Measurements from ENCODE around the gene TADA2A. TPM values are rescaled to one million over a fixed set of nuclear protein-coding genes. Genes with fewer than 3 reads are reported as not detected.

Gene TADA2A
- total and polyA plus RNA-seq, 2 experiments from 2014 or later, result 8.4 to 18.3 TPM

- H3K79me2 ChIP-seq, result no peaks in the 10 kb centered on the region
- no peak for DNase-seq (ENCODE audit: low spot score)
- no peaks in the 10 kb centered on the region for H4K20me1 ChIP-seq (ENCODE audit: insufficient read depth, poor library complexity, severe bottlenecking)
- H3K4me3 ChIP-seq, result no peak overlapping the region
- H3K4me2 ChIP-seq, result no peak overlapping the region
- no peaks in the 10 kb centered on the region for H3K36me3 ChIP-seq (replicated peaks; ENCODE audit: insufficient read depth, low read depth)
- no peaks in the 10 kb centered on the region for H3K4me1 ChIP-seq (ENCODE audit: insufficient read depth)
- TF ChIP-seq EZH2 (IDR thresholded peaks at IDR 0.05; ENCODE audit: borderline replicate concordance), result no peak
- no peaks in the 10 kb centered on the region for H3K27me3 ChIP-seq
- H3K9me2 ChIP-seq (replicated peaks; ENCODE audit: insufficient read depth), result no peaks in the 10 kb centered on the region
- H3K27ac ChIP-seq, result peak overlapping the region; percentile 28
- no peak overlapping the region for H2AFZ ChIP-seq
- H3K9me3 ChIP-seq (ENCODE audit: low read depth), result no peaks in the 10 kb centered on the region
Measured at GRCh38 chr17:37385474-37385990, 21.2 kb upstream of the TADA2A start.

GRCh38 chr17:37386462-37386861 lies 20.2 kb upstream of the TADA2A start:
- DNase-seq (ENCODE audit: low spot score), result no peak
- Histone ChIP-seq H4K20me1 (ENCODE audit: insufficient read depth, poor library complexity, severe bottlenecking) (no peaks in the 10 kb centered on the region), H3K27me3 (no peaks in the 10 kb centered on the region), H3K9me3 (ENCODE audit: low read depth) (no peaks in the 10 kb centered on the region), H3K27ac (no peak overlapping the region), H3K4me1 (ENCODE audit: insufficient read depth) (peaks cover 7% of the 10 kb centered on the region), H2AFZ (no peak overlapping the region), H3K4me3 (no peak overlapping the region), H3K4me2 (no peak overlapping the region), H3K9me2 (replicated peaks; ENCODE audit: insufficient read depth) (no peaks in the 10 kb centered on the region), H3K79me2 (no peaks in the 10 kb centered on the region), H3K36me3 (replicated peaks; ENCODE audit: insufficient read depth, low read depth) (no peaks in the 10 kb centered on the region)
- 81% methylated on average over 5 of the region's 5 CpGs for WGBS (ENCODE audit: low lambda C conversion rate, missing lambda C conversion rate)
- TF ChIP-seq, protein P1, sequence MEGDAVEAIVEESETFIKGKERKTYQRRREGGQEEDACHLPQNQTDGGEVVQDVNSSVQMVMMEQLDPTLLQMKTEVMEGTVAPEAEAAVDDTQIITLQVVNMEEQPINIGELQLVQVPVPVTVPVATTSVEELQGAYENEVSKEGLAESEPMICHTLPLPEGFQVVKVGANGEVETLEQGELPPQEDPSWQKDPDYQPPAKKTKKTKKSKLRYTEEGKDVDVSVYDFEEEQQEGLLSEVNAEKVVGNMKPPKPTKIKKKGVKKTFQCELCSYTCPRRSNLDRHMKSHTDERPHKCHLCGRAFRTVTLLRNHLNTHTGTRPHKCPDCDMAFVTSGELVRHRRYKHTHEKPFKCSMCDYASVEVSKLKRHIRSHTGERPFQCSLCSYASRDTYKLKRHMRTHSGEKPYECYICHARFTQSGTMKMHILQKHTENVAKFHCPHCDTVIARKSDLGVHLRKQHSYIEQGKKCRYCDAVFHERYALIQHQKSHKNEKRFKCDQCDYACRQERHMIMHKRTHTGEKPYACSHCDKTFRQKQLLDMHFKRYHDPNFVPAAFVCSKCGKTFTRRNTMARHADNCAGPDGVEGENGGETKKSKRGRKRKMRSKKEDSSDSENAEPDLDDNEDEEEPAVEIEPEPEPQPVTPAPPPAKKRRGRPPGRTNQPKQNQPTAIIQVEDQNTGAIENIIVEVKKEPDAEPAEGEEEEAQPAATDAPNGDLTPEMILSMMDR (IDR thresholded peaks at IDR 0.05; ENCODE audit: poor library complexity), result no peak
- TF ChIP-seq EZH2 (IDR thresholded peaks at IDR 0.05; ENCODE audit: borderline replicate concordance) (no peak), EZH2phosphoT487 (IDR thresholded peaks at IDR 0.05; ENCODE audit: low read depth, severe bottlenecking, unreplicated experiment) (no peak)

DNA sequence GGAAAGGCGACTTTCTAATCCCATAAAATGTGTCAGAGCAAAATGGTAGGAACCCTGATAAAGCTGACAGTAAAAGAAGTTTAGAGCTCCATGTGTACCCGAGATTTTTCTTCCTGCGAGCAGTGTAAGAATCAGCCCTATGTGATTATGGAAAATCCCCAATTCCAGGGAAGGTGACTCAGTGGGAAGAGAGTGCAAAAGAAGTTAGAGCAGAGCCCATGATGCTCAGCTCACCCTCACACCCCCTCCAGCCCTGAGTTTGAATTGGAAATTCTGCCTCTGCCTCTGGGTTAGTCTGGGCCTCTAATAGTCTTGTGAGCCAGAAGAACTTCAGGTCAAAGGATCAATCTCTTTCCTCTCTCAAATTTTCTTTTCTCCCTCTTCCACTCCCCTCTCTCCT lies 18.4 kb upstream of the TADA2A start:
- 90% methylated on average over 3 of the region's 3 CpGs for WGBS (ENCODE audit: low lambda C conversion rate, missing lambda C conversion rate)
- H2AFZ ChIP-seq, result no peak overlapping the region
- H3K27ac ChIP-seq, result no peak overlapping the region
- H3K9me3 ChIP-seq (ENCODE audit: low read depth), result no peaks in the 10 kb centered on the region
- peaks cover 13% of the 10 kb centered on the region for H3K4me1 ChIP-seq (ENCODE audit: insufficient read depth)
- TF ChIP-seq EZH2phosphoT487 (IDR thresholded peaks at IDR 0.05; ENCODE audit: low read depth, severe bottlenecking, unreplicated experiment) (no peak), EZH2 (IDR thresholded peaks at IDR 0.05; ENCODE audit: borderline replicate concordance) (no peak)
- TF ChIP-seq, protein P1 (IDR thresholded peaks at IDR 0.05; ENCODE audit: poor library complexity), result no peak
- no peaks in the 10 kb centered on the region for H3K9me2 ChIP-seq (replicated peaks; ENCODE audit: insufficient read depth)
- no peaks in the 10 kb centered on the region for H3K79me2 ChIP-seq
- H3K36me3 ChIP-seq (replicated peaks; ENCODE audit: insufficient read depth, low read depth), result no peaks in the 10 kb centered on the region
- H4K20me1 ChIP-seq (ENCODE audit: insufficient read depth, poor library complexity, severe bottlenecking), result no peaks in the 10 kb centered on the region
- no peak for DNase-seq (ENCODE audit: low spot score)
- no peak overlapping the region for H3K4me3 ChIP-seq
- H3K4me2 ChIP-seq, result no peak overlapping the region
- H3K27me3 ChIP-seq, result no peaks in the 10 kb centered on the region

DNA sequence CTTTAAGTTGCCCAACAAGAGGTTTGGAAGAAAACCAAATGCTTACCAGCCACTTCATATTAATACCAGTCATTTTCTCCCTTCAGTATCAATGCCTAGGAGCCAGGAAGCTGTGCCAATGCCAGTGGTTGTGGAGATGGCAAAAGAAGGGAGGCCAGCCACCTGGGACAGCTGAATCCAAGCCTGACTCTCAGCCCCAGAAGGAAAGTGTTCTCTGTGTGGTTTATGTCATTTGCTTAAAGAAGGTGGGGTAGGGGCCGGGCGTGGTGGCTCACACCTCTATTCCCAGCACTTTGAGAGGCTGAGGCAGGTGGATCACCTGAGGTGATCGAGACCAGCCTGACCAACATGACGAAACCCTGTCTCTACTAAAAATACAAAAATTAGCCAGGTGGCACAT lies 17.5 kb upstream of the TADA2A start:
- no peak for DNase-seq (ENCODE audit: low spot score)
- H3K27me3 ChIP-seq, result no peaks in the 10 kb centered on the region
- no peaks in the 10 kb centered on the region for H3K36me3 ChIP-seq (replicated peaks; ENCODE audit: insufficient read depth, low read depth)
- H3K27ac ChIP-seq, result no peak overlapping the region
- H4K20me1 ChIP-seq (ENCODE audit: insufficient read depth, poor library complexity, severe bottlenecking), result no peaks in the 10 kb centered on the region
- no peak overlapping the region for H3K4me2 ChIP-seq
- TF ChIP-seq EZH2 (IDR thresholded peaks at IDR 0.05; ENCODE audit: borderline replicate concordance) (no peak), EZH2phosphoT487 (IDR thresholded peaks at IDR 0.05; ENCODE audit: low read depth, severe bottlenecking, unreplicated experiment) (no peak)
- TF ChIP-seq, protein P1 (IDR thresholded peaks at IDR 0.05; ENCODE audit: poor library complexity), result no peak
- no peaks in the 10 kb centered on the region for H3K79me2 ChIP-seq
- 94% methylated on average over 4 of the region's 4 CpGs for WGBS (ENCODE audit: low lambda C conversion rate, missing lambda C conversion rate)
- H3K9me3 ChIP-seq (ENCODE audit: low read depth), result no peaks in the 10 kb centered on the region
- no peak overlapping the region for H2AFZ ChIP-seq
- no peak overlapping the region for H3K4me3 ChIP-seq
- H3K9me2 ChIP-seq (replicated peaks; ENCODE audit: insufficient read depth), result no peaks in the 10 kb centered on the region
- H3K4me1 ChIP-seq (ENCODE audit: insufficient read depth), result peaks cover 13% of the 10 kb centered on the region
